ENCODE data around the gene ENTREP1.

The ENTREP1 gene

GRCh38 chr9:69411246-69411645, 86.2 kb downstream of the ENTREP1 start:
- no peak for TF ChIP-seq CTCF (IDR thresholded peaks at IDR 0.05; ENCODE audit: low read depth, low read length, missing control alignments)
- in situ Hi-C loops (cut with HindIII; ENCODE audit: low pct_ligation_motif_present, low sequenced_read_pairs), result no loop called here
- Histone ChIP-seq H3K27ac (no peak overlapping the region), H3K36me3 (replicated peaks) (no peaks in the 10 kb centered on the region), H3K4me3 (ENCODE audit: low read depth, low read length) (no peak overlapping the region), H3K27me3 (replicated peaks) (no peaks in the 10 kb centered on the region)
- no peak for DNase-seq

- Histone ChIP-seq H3K27me3 (replicated peaks) (no peaks in the 10 kb centered on the region), H3K4me3 (ENCODE audit: low read depth, low read length) (peak overlapping the region; percentile 12), H3K36me3 (replicated peaks) (no peaks in the 10 kb centered on the region), H3K27ac (no peak overlapping the region)
- in situ Hi-C loops (cut with HindIII; ENCODE audit: low pct_ligation_motif_present, low sequenced_read_pairs), result no loop called here
- no peak for TF ChIP-seq CTCF (IDR thresholded peaks at IDR 0.05; ENCODE audit: low read depth, low read length, missing control alignments)
- DNase-seq, result no peak
These were observed 87.1 kb downstream of the ENTREP1 start for GRCh38 chr9:69411931-69412740.

GRCh38 chr9:69412741-69413150, 87.7 kb downstream of the ENTREP1 start:
- no peaks in the 10 kb centered on the region for H3K27me3 ChIP-seq (replicated peaks)
- TF ChIP-seq CTCF (IDR thresholded peaks at IDR 0.05; ENCODE audit: low read depth, low read length, missing control alignments), result peak; percentile 89
- no peaks in the 10 kb centered on the region for H3K36me3 ChIP-seq (replicated peaks)
- H3K4me3 ChIP-seq (ENCODE audit: low read depth, low read length), result peak overlapping the region; percentile 20
- in situ Hi-C loops (cut with HindIII; ENCODE audit: low pct_ligation_motif_present, low sequenced_read_pairs), result no loop called here
- DNase-seq, result peak; percentile 59
- no peak overlapping the region for H3K27ac ChIP-seq

- Histone ChIP-seq H3K4me3 (ENCODE audit: low read depth, low read length) (no peak overlapping the region), H3K36me3 (replicated peaks) (no peaks in the 10 kb centered on the region), H3K27ac (no peak overlapping the region), H3K27me3 (replicated peaks) (no peaks in the 10 kb centered on the region)
- TF ChIP-seq CTCF (IDR thresholded peaks at IDR 0.05; ENCODE audit: low read depth, low read length, missing control alignments), result no peak
- no peak for DNase-seq
- in situ Hi-C loops (cut with HindIII; ENCODE audit: low pct_ligation_motif_present, low sequenced_read_pairs), result no loop called here
These were observed 95.7 kb downstream of the ENTREP1 start for GRCh38 chr9:69420611-69421270.

- H3K36me3 ChIP-seq (replicated peaks), result no peaks in the 10 kb centered on the region
- in situ Hi-C loops (cut with HindIII; ENCODE audit: low pct_ligation_motif_present, low sequenced_read_pairs), result no loop called here
- peak; percentile 77 for TF ChIP-seq CTCF (IDR thresholded peaks at IDR 0.05; ENCODE audit: low read depth, low read length, missing control alignments)
- peak; percentile 35 for DNase-seq
- no peak overlapping the region for H3K4me3 ChIP-seq (ENCODE audit: low read depth, low read length)
- no peaks in the 10 kb centered on the region for H3K27me3 ChIP-seq (replicated peaks)
- no peak overlapping the region for H3K27ac ChIP-seq
These were observed 97.1 kb downstream of the ENTREP1 start for GRCh38 chr9:69421908-69422801.
